DMS114 treated with DMSO at 0.1 percent for 48 hours (cell line): ENCODE results near the gene RAVER2.

Source experiments
- DNase-seq: peaks from one replicate; lab custom pipeline; 2025; ENCODE audit not compliant: unreplicated experiment; lab: John Stamatoyannopoulos, UW

The RAVER2 gene

DNA sequence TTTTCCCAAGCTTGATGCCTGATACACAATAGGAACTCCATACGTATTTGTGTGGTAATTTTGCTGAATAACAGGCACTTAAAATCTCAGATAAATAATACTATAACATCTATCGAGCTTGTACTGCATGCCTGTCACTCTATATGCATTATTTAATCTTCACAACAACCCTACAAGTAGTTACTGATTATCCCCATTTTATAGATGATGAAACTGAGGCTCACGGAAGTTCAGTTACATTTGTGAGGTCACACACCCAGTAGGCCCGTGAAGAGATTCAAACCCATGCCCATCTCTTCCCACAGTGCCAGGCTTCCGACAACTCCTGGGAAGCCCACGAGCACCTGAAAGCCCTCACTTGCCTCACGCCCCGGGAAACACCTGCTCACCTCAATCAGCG, 98.8 kb downstream of the RAVER2 start:
- no peak for DNase-seq

DNA sequence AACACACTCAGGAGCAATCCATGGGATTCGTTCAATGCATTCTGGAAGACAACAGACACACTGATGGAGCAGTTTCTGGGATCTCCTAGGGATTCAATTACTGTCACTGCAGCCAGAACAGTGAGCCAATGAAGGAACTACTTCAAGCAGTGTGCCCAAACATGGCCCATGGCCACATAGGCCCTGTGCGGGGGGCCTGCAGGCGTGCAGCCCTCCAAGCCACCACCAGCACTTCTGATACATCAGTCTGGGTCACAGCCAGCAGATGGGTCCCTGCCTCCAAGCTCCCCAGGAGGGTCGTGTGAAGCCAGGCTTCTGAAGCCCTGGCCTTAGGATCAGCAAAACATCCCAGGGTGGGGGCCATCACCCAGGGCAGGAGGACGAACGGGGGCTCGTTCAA, 99.3 kb downstream of the RAVER2 start:
- no peak for DNase-seq

DNA sequence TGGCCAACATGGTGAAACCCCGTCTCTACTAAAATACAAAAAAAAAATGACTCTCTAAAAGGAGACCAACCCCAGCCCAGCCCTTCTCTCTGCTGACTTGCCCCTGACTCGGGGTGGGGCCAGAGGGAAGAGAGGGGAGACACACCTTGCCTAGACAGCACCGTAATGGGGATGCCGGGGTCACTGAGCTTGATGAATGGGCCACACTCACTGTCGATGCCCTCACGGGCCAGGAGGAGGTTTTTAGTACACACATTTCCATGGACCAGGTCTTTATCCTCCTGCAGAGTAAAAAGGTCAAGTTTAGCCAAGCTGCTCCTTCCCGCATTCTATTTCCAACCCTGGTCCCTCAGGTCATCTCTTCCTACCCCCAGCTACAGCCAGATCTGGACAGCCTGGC, 99.7 kb downstream of the RAVER2 start:
- DNase-seq, result no peak

DNA sequence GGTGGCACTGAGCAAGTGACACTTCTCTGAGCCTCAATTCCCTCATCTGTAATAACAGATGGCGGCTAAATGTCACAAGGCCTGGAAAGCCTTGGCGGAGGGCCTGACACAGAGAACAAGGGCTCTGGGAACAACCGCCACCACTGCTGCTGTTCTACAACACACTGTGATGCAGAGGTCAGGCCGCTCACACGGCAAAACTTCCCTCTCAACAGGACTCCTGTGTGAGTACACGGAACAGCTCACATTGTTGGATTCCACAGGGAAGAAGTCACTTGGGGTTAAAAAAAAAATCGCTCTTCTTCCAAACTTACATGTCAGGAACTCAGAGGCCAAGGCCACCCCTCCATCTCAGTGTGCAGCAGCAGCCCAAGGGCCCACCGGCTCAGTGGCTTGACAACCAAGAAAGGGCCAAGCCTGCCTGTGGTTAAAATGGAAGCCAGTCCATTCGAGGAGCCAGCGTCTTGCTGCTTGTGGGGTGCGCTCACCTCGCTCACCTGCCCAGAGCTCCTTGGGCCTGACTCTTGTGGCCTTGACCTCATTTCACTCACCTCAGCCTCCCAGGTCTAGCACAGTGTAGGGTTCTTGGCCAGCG, 101.1 kb downstream of the RAVER2 start:
- DNase-seq, result no peak

DNA sequence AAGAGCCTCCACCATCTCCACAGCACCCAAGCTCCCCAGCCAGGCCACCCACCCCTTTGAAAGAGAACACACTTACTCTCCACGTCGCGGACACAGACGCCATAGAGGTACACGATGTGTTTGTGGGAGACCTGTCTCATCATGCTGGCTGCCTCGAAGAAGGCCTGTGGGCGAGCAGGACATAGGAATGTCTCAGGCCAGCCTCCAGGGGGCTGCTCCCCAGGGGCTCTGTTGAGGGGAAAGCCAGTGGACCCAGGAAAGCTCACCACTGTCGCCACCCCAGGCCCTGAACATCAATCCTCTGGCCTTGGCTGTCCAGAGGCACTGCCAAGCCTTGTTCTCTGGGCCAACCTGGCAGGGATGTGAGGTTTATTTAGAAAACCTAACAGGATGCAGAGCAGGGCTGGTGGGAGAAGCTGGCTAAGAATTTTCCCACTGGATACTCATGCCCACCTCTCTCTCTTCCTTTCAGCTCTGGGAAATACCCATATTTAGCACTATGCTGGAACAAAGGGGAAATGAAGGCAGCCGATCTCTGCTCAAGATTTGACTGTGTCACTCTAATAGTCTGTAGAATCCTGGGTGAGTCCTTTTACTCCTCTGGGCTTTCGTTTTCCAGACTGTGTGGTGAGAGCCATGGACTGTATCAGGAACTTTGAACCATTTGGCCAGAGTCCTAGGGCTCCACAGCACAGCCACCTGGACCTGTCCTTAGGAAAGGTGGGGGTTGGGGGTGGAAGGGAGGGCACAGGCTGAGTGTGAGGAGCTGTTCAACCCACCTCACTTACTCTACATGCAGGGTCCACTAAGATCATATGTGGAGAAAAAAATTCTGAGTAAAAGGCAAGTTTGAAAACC, 101.9 kb downstream of the RAVER2 start:
- no peak for DNase-seq

DNA sequence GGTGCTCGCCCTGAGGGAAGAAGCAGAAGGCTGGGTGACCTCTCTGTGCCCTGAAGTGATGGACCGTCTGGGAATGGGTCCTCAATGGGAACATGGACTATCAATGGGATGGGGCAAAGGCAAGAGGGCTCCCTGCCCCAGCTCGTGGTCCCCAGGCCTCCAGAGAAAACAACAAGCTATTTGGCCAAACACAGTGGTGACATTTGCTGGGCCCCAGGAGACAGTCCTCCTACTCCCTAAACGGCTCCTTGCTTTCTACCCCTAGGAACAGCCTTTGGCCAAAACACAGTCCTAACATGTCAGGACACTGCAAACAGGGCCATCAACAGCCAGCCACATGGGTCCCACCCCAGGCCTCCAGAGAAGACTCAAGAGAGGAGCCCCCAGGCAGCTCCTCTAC, 102.8 kb downstream of the RAVER2 start:
- no peak for DNase-seq

DNA sequence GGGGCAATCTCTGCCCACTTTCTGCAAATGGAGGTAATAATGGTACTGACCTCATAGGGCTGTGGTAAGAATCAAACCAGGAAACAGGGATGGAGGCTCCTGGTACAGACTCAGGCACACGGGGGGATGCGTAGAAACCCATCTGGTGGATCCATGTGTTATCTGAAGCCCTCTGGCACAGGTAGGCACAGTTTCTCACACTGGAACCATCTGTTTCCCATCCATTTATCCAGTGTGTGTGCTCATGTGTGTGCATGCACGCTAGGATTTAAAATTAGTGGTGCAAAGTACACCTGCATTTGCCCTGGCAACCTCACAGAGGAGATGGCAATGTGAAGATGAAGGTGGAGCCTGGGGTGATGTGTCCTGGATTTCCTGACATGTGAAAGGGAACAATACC, 103.3 kb downstream of the RAVER2 start:
- DNase-seq, result no peak

DNA sequence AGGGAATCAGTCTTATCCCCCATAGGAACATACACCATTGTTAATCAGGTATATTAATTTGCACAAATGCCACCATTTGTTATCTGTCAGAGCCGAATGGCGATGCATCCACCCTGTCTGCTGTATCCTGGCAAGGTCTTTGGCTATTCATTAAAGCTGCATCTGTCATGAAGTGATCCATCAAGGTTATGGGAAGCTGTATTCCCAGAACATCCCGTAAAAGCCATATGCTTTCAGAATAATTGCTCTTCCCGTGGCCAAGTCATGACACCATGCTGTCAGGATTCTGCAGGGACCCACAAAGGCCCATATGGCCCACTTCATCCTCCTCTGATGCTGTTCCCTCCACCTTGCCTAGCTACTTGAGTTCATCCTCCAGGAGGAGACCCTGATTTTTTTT, 103.9 kb downstream of the RAVER2 start:
- no peak for DNase-seq

DNA sequence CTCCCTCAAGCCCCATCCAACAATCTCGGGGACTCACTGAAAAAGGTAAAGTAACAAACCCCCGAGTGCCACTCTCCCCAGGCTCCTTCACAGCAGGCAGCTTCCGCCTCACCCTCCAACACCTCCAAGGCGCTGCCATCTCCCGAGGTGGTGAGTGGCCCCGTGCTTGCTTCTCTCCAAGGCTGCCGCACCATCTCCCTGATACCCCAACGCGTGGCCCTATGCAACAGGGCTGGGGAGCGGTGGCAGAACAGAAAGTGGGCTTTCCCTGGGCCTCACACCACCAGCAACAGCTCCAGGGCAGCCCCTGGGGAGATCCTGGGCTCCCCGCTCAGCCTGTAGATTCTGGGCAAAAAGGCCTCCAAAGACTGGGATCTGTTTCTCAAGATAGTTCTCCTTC, 105.1 kb downstream of the RAVER2 start:
- no peak for DNase-seq

DNA sequence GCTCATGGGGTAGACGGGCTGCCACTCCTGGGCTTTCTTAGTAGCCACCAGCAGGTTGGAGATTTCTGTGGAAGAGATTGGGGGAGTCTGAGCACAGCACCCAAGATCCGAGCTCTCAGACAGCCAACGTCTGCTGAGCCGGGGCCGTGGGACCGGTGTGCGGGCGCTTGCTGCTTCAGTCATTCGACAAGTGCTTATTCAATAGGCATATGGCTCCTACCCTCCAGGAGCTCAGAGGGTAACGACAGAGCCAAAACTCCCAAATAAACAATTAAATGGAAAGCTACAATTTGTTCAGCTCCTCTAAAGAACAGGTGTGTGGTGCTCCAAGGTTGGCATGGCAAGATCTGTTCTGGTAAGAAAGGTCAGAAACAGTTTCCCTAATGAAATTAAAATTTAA, 106.0 kb downstream of the RAVER2 start:
- no peak for DNase-seq

DNA sequence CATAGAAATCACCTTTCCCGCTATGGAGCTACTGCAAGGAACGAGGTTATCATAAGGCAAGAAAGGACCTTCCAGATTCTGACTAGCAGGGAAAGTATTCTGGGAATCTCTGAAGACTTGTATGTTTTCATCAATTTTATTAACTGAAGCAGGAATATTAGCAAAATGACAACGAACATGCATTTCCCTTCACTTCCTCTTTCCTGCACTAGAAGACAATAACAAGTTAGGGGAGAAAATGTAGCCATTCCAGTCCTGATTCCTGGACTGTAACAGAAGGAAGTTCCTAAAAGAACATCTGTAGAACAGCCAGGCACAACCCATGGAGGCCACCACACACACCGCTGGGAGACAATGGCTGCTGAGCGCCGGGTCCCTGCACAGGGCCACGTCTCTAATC, 106.8 kb downstream of the RAVER2 start:
- no peak for DNase-seq

DNA sequence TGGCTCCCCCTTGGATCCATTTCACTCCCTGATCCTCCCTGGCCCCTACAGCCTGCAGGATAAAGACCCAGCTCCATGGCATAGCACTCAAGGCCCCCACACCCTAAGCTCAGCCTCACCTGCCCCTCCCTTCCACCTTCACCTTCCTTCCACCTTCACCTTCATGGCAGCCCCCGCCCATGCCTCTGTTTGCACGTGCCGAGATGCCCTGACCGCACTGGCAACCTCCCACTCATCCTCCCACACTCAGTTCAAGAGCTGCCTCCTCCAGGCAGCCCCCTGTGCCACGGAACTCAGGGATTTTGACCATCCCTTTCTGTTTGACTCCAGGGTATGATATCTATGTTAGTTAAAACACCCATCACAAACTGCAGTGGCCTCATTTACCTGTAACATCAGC, 109.8 kb downstream of the RAVER2 start:
- DNase-seq, result no peak

DNA sequence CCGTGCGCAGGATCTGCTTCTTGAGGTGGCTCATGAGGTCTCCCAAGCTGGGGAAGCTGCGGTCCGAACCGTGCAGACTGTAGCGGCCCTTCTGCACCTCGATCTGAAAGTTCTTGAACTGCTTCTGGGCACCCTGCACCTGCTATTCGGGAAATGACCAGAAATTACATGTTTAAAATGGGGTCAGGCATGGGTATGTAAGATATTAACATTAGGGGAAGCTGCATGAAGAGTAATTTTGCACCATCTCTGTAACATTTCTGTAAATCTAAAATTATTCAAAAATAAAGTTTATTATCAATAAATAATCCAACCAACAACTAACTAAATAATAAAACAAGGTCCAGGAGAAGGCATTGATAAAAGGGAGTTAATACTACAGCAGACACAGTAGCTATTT, 110.7 kb downstream of the RAVER2 start:
- DNase-seq, result no peak

DNA sequence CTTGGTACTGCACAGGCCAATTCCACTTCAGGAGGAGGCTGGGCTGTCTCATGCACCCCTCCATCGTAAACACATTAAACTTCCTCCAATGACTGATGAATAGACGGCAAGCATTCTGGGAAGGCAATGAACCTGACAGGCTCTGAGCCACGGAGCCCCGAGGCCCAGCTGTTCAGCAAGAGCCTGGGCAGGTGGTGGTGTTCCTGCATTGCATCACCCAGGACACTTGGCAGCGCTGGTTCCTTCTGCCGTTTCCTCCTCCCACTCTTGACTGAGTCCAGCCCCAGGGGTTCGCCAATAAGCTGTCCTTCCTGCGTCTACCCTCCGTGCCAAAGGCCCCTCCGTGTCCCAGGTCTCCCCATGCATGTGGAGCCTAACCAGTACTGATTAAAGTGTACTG, 111.7 kb downstream of the RAVER2 start:
- DNase-seq, result no peak

DNA sequence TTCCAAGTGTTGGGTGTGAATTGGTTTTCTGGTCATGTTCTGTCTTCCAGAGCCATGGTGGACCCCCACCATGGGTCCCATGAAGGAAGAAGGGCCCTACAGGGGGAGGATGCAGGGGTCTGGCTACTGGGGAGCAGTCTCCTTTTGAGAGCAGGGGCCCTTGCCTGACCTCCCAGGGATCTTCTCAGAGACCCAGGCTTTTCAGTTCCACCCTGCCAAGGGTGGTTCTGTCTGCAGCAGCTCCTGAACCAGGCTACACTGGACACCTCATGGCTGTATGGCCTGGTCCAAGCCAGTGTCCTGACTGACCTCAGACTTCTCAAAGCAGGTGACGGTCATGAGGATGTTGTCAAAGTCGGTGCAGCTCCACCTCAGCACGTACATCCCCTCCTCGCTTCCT, 112.5 kb downstream of the RAVER2 start:
- no peak for DNase-seq

DNA sequence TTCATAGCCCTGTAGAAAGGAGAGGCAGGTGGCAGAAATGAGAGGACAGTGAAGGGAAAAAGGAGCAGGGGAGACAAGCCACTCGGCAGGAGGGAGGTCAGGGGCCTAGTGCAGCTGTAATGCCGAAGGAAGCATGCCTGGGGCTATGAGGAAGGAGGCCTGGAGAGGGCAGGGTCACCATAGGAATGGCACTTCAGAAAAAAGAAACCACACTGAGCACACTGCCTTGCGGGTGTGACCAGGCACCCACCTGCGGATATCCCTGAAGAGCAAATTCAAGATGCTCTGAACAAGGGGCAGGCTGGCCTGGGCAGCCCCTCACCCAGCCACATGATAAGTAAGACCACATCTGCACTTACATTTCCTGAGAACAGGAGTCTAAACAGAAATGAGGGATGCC, 116.7 kb downstream of the RAVER2 start:
- DNase-seq, result no peak

DNA sequence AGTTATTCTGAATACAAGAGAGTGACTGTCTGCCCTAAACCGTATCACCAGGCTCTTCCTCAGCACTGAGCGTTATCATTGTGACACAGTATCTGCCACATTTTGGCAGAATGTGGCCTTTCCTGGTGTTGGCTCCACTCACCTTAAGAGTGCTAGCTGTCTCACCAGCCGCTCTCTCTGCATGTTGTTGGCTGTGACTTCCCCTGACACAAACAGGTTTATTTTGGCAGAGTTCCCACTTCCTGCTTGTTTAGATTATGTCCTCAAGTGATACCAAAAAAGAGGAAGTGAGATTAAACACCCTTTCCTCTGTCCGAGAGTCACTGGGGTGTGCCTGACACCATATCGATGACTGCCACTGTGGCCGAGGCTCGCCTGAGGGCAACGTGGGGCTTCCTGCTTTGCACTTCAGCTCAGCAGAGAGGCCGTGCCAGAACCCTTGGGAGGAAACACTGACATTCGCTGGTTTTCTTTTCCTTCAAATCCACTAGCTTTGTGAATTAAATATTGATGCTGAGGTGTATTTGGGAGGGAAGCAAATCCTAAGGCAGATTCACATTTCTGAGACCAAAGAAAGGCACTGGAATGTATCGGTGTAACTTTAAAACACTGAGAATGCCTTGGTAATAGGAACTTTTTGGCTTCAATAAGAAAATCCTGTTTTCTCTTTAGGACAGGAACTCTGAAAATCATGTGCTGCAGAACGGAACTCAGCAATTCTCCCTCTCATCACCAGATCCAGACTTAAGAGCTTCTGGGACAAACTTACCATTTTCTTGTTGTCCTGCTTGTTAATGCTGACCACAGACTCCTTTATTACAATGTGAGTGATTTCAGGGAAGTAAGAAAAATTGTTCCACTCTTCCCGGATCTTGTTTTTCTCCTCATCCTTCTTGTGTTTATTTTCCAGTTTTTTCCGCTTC, 119.4 kb downstream of the RAVER2 start:
- no peak for DNase-seq

DNA sequence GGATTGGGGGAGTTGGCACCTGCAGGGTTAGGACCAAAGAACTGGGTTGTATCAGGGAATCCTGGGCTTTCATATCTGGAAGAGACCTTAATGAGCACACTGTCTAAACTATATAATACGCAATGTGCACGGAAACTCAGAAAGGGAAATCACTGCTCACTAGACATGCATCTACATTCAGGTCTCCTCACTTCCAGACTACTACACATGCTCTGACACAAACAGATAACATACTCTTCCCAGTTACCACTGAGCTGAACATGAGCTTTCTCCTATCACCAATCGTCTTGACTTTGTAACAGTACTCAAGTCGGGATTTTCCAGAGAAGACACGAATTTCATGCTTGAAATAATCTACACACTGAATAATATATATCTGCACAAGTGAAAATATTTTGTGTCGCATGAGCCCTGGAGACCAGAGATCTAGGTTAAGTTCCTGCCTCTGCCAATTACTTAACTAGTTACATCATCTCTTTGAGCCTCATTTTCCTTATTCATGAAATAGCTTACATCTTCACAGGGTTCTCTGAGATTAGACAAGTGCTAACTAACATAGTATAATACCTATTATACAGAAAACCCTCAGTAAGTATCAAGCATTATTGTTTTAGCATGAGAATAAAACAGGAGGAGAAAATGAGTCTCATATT, 120.4 kb downstream of the RAVER2 start:
- no peak for DNase-seq

DNA sequence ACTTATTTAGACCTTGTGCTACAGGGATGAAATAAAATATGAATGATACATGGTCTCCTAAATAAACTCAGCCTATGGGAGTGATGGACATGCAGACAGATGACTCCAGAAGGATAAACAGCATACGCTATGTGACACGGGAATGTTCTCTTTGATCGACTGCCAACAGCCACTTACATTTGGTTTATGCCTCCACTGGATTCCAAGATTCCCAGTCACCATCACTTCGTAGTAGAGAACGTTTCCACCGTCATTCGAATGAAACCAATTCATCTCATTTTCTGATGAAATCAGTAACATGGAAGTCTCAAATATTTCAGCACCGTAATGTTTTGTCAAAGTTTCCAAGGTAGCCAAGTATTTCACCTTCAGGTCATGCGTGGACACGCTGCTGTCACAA, 121.8 kb downstream of the RAVER2 start:
- no peak for DNase-seq

DNA sequence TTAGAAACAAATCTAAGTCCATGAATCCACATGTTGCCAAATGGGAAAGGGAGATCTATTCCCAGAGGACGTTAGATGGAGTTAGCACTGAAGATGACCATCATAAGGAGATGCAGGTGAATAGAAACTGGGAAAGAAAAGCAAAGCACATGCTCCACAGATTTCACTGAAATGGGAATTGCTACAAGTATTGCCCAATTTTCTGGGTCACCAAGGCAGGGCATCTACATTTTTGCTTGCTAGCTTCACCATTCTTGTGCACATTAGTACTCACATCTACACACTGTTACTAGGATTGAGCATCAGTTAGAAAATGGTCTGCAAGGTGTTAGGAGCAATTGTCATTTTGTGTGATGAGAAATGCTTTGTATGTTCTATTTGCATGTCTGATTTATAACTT, 122.4 kb downstream of the RAVER2 start:
- DNase-seq, result no peak

DNA sequence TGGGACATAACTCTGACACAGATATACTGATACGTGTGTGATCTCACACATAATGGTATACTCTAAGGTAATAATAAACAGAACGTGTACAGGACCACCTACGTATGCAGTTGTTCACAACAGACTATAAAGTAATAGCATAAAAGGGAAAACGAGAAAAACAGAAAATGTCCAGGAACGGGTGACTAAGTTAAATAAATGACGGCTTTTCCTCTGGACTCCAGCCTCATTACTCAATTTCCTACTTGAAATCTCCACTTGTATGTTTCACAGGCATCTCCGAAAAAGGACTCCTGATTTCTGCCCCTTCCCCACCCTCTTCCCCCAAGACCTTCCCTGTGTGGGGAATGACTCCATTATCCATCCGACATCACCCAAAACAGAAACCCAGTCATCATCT, 126.4 kb downstream of the RAVER2 start:
- no peak for DNase-seq
